Lower lobe of right lung (tissue), 2 donors: ENCODE data around the gene ZNF212. TPM values are rescaled to one million over a fixed set of nuclear protein-coding genes. Genes with fewer than 3 reads are reported as not detected.

Experiments used
- ATAC-seq, 2 donors: fragments of 200-7000 bp; cut with Tn5 transposase; one replicate each; pipeline ENCODE4 v1.9.1; 2020 to 2022; ENCODE audit warnings: mild to moderate bottlenecking in 2 of 2, moderate library complexity in 2 of 2
- DNase-seq: peaks from one replicate; pipeline ENCODE4 v3.0.0-alpha.2; 2020
- H3K27ac ChIP-seq: fragments of 200-600 bp; one replicate; pipeline ENCODE4 v1.8.0; 2022
- H3K27me3 ChIP-seq: fragments of 200-600 bp; one replicate; pipeline ENCODE4 v1.8.0; 2022; ENCODE audit warnings: low read depth
- H3K36me3 ChIP-seq: fragments of 200-600 bp; one replicate; pipeline ENCODE4 v1.8.0; 2022; ENCODE audit warnings: mild to moderate bottlenecking
- H3K4me1 ChIP-seq: fragments of 200-600 bp; one replicate; pipeline ENCODE4 v1.8.0; 2022
- H3K4me3 ChIP-seq: fragments of 200-600 bp; one replicate; pipeline ENCODE4 v1.8.0; 2022; ENCODE audit warnings: mild to moderate bottlenecking
- H3K9me3 ChIP-seq: fragments of 200-600 bp; one replicate; pipeline ENCODE4 v1.8.0; 2022
- CTCF ChIP-seq: fragments of 200-600 bp; IDR thresholded peaks from one replicate; pipeline ENCODE4 v1.8.0; 2022; ENCODE audit warnings: antibody characterized with exemption, mild to moderate bottlenecking
- intact Hi-C: fragments of 100-400 bp; cut with DNase I; formaldehyde crosslinking; loops from one replicate; pipeline ENCODE4 v1.11.0; 2022
- total RNA-seq: library from RNA; stranded (reverse); fragmentation: NEBNext Ultra II Directional; extraction: Animal tissue kit (Norgen Biotek cat#: 25700); gene quantifications from one replicate; pipeline ENCODE4 v1.2.1, GENCODE V29; 2021
- donor health status: DM: no; HTN: yes; CAD: no; lungs with severe emphysema.

Gene ZNF212
- total RNA-seq, 1 donor from 2014 or later = 10.5 TPM

GRCh38 chr7:149291036-149291780, 51.8 kb downstream of the ZNF212 start:
- H3K27ac ChIP-seq = no peak overlapping the region
- ATAC-seq (no peak), DNase-seq (no peak)
- intact Hi-C loops = no loop called here
- no peaks in the 10 kb centered on the region for H3K9me3 ChIP-seq
- H3K4me3 ChIP-seq = no peak overlapping the region
- no peaks in the 10 kb centered on the region for H3K4me1 ChIP-seq
- no peaks in the 10 kb centered on the region for H3K27me3 ChIP-seq
- H3K36me3 ChIP-seq = peaks cover 16% of the 10 kb centered on the region
- no peak for TF ChIP-seq CTCF

GRCh38 chr7:149291781-149292461, 52.5 kb downstream of the ZNF212 start:
- no peak for DNase-seq
- ATAC-seq = no peak
- Histone ChIP-seq H3K36me3 (peaks cover 16% of the 10 kb centered on the region), H3K4me3 (no peak overlapping the region), H3K27ac (no peak overlapping the region), H3K4me1 (no peaks in the 10 kb centered on the region), H3K9me3 (no peaks in the 10 kb centered on the region), H3K27me3 (no peaks in the 10 kb centered on the region)
- intact Hi-C loops = no loop called here
- TF ChIP-seq CTCF = no peak

- no peaks in the 10 kb centered on the region for H3K27me3 ChIP-seq
- ATAC-seq (no peak), DNase-seq (no peak)
- H3K9me3 ChIP-seq = no peaks in the 10 kb centered on the region
- H3K27ac ChIP-seq = no peak overlapping the region
- H3K36me3 ChIP-seq = peaks cover 16% of the 10 kb centered on the region
- no peaks in the 10 kb centered on the region for H3K4me1 ChIP-seq
- no peak for TF ChIP-seq CTCF
- H3K4me3 ChIP-seq = no peak overlapping the region
- intact Hi-C loops = no loop called here
Observed at GRCh38 chr7:149292462-149292823, 53.0 kb downstream of the ZNF212 start.

GRCh38 chr7:149293338-149293737, 53.9 kb downstream of the ZNF212 start:
- intact Hi-C loops = no loop called here
- H3K4me3 ChIP-seq = no peak overlapping the region
- no peaks in the 10 kb centered on the region for H3K27me3 ChIP-seq
- H3K27ac ChIP-seq = no peak overlapping the region
- peaks cover 16% of the 10 kb centered on the region for H3K36me3 ChIP-seq
- ATAC-seq (no peak), DNase-seq (no peak)
- no peak for TF ChIP-seq CTCF
- H3K9me3 ChIP-seq = no peaks in the 10 kb centered on the region
- H3K4me1 ChIP-seq = no peaks in the 10 kb centered on the region

- intact Hi-C loops = no loop called here
- no peak for ATAC-seq
- H3K27ac ChIP-seq = no peak overlapping the region
- H3K9me3 ChIP-seq = no peaks in the 10 kb centered on the region
- TF ChIP-seq CTCF = no peak
- H3K27me3 ChIP-seq = no peaks in the 10 kb centered on the region
- H3K36me3 ChIP-seq = peaks cover 16% of the 10 kb centered on the region
- no peak overlapping the region for H3K4me3 ChIP-seq
- H3K4me1 ChIP-seq = no peaks in the 10 kb centered on the region
- DNase-seq = no peak
Observed at GRCh38 chr7:149293946-149294633, 54.6 kb downstream of the ZNF212 start.
